Neutrophil (primary cell): Measurements from ENCODE around the gene HEBP1.

Experiments
- H3K27ac ChIP-seq: fragments of 200-600 bp; sonication (generic); 2 replicates; pipeline ENCODE4 v1.5.1; 2016; ENCODE audit warnings: mild to moderate bottlenecking, moderate library complexity
- H3K27me3 ChIP-seq: fragments of 200-600 bp; sonication (generic); 2 replicates; pipeline ENCODE4 v1.6.0; 2016; ENCODE audit warnings: mild to moderate bottlenecking
- H3K36me3 ChIP-seq: fragments of 200-600 bp; sonication (generic); 2 replicates; pipeline ENCODE4 v1.5.1; 2017
- H3K4me1 ChIP-seq, 2 experiments: fragments of 200-600 bp in 1 of 2; sonication (generic) in 1 of 2; 1 replicate in 1 of 2; 2 replicates in 1 of 2; pipeline versions ENCODE4 v1.5.1 to v1.6.1; 2013 to 2016; ENCODE audit warnings: low read depth in 1 of 2, low read length in 1 of 2, mild to moderate bottlenecking in 1 of 2, moderate library complexity in 1 of 2; ENCODE audit not compliant: control insufficient read depth in 1 of 2, insufficient read depth in 1 of 2
- H3K4me3 ChIP-seq, 2 experiments: fragments of 200-600 bp in 1 of 2; sonication (generic) in 1 of 2; 1 replicate in 1 of 2; 2 replicates in 1 of 2; pipeline ENCODE4 v1.5.1; 2013 to 2016; ENCODE audit warnings: low read depth in 1 of 2, low read length in 1 of 2, mild to moderate bottlenecking in 1 of 2, moderate library complexity in 1 of 2
- H3K9me3 ChIP-seq: fragments of 200-600 bp; sonication (generic); 2 replicates; pipeline ENCODE4 v1.5.1; 2016
- TF ChIP-seq, protein P1 (sequence below): fragments of 200-600 bp; sonication (generic); IDR thresholded peaks from 2 replicates; pipeline ENCODE4 v1.5.1; 2016; ENCODE audit warnings: antibody characterized with exemption

HEBP1 gene

DNA sequence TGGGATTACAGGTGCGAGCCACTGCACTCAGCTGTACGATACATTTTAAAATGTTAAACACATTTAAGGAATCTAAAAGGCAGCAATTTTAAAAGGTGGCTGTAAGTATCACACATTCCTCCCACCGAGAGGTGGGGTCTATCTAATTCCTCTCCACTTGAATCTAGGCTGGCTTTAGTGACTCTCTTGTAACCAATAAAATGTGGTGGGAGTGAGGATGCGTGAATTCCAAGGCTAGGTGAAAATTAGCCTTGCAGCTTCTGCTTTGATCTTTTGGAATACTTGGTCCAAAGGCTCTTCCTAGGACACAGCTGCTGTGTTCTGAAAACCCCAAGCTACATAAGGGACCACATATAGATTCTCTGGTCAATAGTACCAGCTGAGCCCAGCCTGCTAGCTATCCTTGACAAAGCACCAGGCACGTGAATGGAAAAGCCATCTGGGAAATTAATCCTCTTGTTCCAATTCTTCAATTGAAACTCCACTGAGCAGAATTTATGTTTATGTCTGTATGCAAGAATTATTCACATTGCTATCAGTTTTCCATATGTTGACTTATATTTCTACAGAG, 39.3 kb downstream of the HEBP1 start:
- H3K27ac ChIP-seq = no peak overlapping the region
- H3K4me1 ChIP-seq = peaks cover 0 to 6% of the 10 kb centered on the region in 2 experiments
- TF ChIP-seq, protein P1, sequence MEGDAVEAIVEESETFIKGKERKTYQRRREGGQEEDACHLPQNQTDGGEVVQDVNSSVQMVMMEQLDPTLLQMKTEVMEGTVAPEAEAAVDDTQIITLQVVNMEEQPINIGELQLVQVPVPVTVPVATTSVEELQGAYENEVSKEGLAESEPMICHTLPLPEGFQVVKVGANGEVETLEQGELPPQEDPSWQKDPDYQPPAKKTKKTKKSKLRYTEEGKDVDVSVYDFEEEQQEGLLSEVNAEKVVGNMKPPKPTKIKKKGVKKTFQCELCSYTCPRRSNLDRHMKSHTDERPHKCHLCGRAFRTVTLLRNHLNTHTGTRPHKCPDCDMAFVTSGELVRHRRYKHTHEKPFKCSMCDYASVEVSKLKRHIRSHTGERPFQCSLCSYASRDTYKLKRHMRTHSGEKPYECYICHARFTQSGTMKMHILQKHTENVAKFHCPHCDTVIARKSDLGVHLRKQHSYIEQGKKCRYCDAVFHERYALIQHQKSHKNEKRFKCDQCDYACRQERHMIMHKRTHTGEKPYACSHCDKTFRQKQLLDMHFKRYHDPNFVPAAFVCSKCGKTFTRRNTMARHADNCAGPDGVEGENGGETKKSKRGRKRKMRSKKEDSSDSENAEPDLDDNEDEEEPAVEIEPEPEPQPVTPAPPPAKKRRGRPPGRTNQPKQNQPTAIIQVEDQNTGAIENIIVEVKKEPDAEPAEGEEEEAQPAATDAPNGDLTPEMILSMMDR = no peak
- no peaks in the 10 kb centered on the region for H3K9me3 ChIP-seq
- H3K4me3 ChIP-seq = no peak overlapping the region
- H3K27me3 ChIP-seq = no peaks in the 10 kb centered on the region
- no peaks in the 10 kb centered on the region for H3K36me3 ChIP-seq

DNA sequence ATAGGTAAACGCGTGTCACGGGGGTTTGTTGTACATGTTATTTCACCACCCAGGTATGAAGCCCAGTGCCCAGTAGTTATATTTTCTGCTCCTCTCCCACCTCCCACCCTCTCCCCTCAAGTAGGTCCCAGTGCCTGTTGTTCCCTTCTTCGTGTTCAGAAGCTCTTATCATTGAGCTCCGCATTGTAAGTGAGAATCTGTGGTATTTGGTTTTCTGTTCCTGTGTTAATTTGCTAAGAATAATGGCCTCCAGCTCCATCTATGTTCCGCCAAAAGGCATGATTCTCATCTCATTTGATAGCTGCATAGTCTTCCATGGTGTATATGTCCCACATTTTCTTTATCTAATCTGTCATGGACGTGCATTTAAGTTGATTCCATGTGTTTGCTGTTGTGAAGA, 41.2 kb downstream of the HEBP1 start:
- no peak overlapping the region for H3K4me3 ChIP-seq
- H3K27me3 ChIP-seq = no peaks in the 10 kb centered on the region
- H3K36me3 ChIP-seq = no peaks in the 10 kb centered on the region
- H3K4me1 ChIP-seq = no peaks in the 10 kb centered on the region
- no peaks in the 10 kb centered on the region for H3K9me3 ChIP-seq
- H3K27ac ChIP-seq = no peak overlapping the region
- TF ChIP-seq, protein P1 = no peak

DNA sequence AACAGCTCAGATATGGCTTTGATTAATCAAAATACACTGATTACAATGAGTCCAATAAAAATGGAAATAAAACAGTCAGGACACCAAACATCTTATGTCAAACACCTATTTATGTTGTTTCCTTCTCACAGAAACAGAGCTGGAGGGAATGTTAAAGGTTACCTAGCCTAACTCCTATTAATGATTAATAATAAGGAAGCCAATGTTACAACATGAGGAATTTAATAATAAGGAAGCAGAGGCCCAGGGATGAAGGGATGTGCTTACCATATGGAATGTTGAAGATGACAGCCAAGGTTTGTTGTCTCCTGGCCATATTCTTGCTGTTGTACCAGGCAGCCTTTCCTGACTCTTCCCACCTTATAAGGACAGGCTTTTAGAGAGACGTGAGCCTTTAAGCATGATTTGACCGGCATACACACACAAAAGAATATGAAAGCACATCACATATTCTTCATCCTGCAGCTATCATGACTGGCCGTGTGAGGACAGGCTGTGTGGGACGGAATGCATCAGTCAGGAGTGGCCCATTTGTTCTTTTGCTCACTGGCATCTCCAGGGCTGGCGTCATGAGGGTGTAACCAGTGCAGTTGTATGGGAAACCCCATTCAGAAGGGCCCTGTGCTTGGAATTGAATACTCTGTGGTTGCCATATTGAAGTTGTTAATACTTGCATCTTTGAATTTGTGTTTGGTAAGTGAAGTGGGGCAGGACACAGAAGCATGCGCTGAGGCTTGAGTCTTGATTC, 45.0 kb downstream of the HEBP1 start:
- TF ChIP-seq, protein P1 = no peak
- H3K4me1 ChIP-seq = no peaks in the 10 kb centered on the region

DNA sequence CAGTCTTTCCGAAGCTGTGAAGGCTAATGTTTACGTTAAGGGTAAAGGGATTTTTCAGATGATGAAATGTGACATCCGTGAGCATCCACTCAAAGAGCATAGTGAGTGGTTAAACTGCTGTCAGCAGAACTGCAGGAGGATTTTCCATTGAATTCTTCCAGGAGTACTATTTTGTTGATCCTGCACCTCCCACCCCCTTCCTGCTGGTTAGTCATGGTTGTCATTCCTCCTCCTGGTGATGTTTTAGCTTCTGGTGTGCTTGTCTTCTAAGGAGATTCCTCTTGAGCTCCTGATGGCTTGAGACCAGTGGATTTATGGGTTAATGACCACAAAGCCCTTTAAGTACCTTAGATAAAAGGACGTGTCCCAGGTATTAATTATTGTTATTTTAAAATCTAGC, 45.7 kb downstream of the HEBP1 start:
- TF ChIP-seq, protein P1 = no peak
- H3K4me1 ChIP-seq = no peaks in the 10 kb centered on the region
- H3K9me3 ChIP-seq = no peaks in the 10 kb centered on the region
- H3K27me3 ChIP-seq = no peaks in the 10 kb centered on the region
- H3K4me3 ChIP-seq = no peak overlapping the region
- H3K36me3 ChIP-seq = no peaks in the 10 kb centered on the region
- H3K27ac ChIP-seq = no peak overlapping the region

More for the DNA sequence above, 45.0 kb downstream of the HEBP1 start:
- H3K27me3 ChIP-seq = no peaks in the 10 kb centered on the region
- H3K9me3 ChIP-seq = no peaks in the 10 kb centered on the region
- no peak overlapping the region for H3K27ac ChIP-seq
- H3K4me3 ChIP-seq = no peak overlapping the region
- H3K36me3 ChIP-seq = no peaks in the 10 kb centered on the region

DNA sequence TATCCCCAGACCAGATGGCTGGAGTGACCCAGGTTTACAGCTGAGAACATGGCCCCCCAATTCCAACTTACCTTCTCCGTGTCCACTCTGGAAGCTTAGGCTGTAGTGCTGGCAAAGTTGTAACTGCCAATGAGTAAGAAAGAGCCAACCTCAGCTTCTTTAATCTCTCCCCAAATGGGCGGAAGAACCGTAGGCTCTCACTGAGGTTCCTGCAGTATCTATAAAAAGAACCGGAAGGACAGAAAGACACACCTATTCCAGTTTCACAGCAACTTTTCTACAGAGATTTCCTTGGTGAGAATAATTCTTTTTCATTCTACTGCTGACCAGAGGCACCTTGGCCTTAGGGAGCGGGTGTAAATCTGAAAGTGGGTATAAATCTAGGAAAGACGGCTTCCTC, 48.0 kb downstream of the HEBP1 start, which contains the start of gene GPRC5D:
Gene GPRC5D, minus strand, starts transcription at position 135 of the 400 bp plus-strand sequence. CDS start 1,786 bp downstream, outside the sequence.
- no peak within 1 kb of the TSS for H3K27ac ChIP-seq
- no peaks in the 10 kb centered on the region for H3K36me3 ChIP-seq
- H3K4me1 ChIP-seq = no peaks in the 10 kb centered on the region
- H3K4me3 ChIP-seq = no peak within 1 kb of the TSS
- H3K9me3 ChIP-seq = no peaks in the 10 kb centered on the region
- no peaks in the 10 kb centered on the region for H3K27me3 ChIP-seq
- TF ChIP-seq, protein P1 = no peak
